Motor neuron (in vitro differentiated cells): ENCODE results near the gene TMEM179. TPM values are rescaled to one million over a fixed set of nuclear protein-coding genes. Genes with fewer than 3 reads are reported as not detected.

ENCODE experiments used
- ATAC-seq, 8 experiments: fragments of 200-7000 bp; cut with Tn5 transposase; replicated peaks in 6 of 8; 2 replicates each; pipeline ENCODE4 v1.8.0; 2021; ENCODE audit warnings: mild to moderate bottlenecking in 8 of 8, moderate library complexity in 8 of 8
- H3K27ac ChIP-seq, 2 donors: fragments of 250-450 bp; sonication (Bioruptor Pico); 2 replicates each; pipeline ENCODE4 v1.9.0; 2021; ENCODE audit warnings: antibody characterized with exemption in 2 of 2, mild to moderate bottlenecking in 2 of 2, moderate library complexity in 1 of 2
- H3K4me1 ChIP-seq, 2 donors: fragments of 250-450 bp; sonication (Bioruptor Pico); replicated peaks in 1 of 2; 2 replicates each; pipeline ENCODE4 v1.6.1; 2021; ENCODE audit warnings: antibody characterized with exemption in 2 of 2, mild to moderate bottlenecking in 2 of 2, moderate library complexity in 1 of 2
- H3K4me3 ChIP-seq, 5 donors: fragments of 250-450 bp; sonication (Bioruptor Pico); 2 replicates each; pipeline ENCODE4 v1.9.0; 2021; ENCODE audit warnings: antibody characterized with exemption in 5 of 5, mild to moderate bottlenecking in 5 of 5, moderate library complexity in 4 of 5
- WGBS, 10 experiments: fragments of 450-650 bp; shearing (Covaris generic); methylation state at CpG; one replicate each; pipeline ENCODE4 v1.0.0; 2022; 5-methylcytosine and 5-hydroxymethylcytosine counted together
- in situ Hi-C, 9 experiments: fragments of 400-800 bp; cut with MboI; loops; one replicate each; pipeline ENCODE4 v1.15.0; 2021; ENCODE audit warnings: low sequenced_read_pairs in 9 of 9, low pct_unique_long_range_greater_than_20kb in 2 of 9; ENCODE audit not compliant: unreplicated experiment in 9 of 9
- total RNA-seq, 8 experiments: library from RNA; unstranded; fragments of 300-600 nt; gene quantifications; 2 replicates each; pipeline versions ENCODE4 v1.2.3 to v1.2.4, GENCODE V29; 2022

Gene TMEM179
- total RNA-seq, 8 experiments from 2014 or later = 0.40 to 18.8 (median 12.8) TPM

GRCh38 chr14:104567957-104568225 lies 36.7 kb downstream of the TMEM179 start:
- Histone ChIP-seq H3K4me1 (peaks cover 43 to 57% of the 10 kb centered on the region in 2 donors), H3K4me3 (no peak overlapping the region), H3K27ac (no peak overlapping the region)
- no peak for ATAC-seq
- in situ Hi-C loops = loop anchor here in 2 of 9 experiments (25.0 kb wide), 1 partner anchor 431 kb away; the partner anchor contains the start of gene KIF26A (in 2 of the 2)
- 100% methylated on average over 1 of the region's 9 CpGs; no CpG with 5 or more reads in 9 of the 10 experiments for WGBS, 10 experiments

DNA sequence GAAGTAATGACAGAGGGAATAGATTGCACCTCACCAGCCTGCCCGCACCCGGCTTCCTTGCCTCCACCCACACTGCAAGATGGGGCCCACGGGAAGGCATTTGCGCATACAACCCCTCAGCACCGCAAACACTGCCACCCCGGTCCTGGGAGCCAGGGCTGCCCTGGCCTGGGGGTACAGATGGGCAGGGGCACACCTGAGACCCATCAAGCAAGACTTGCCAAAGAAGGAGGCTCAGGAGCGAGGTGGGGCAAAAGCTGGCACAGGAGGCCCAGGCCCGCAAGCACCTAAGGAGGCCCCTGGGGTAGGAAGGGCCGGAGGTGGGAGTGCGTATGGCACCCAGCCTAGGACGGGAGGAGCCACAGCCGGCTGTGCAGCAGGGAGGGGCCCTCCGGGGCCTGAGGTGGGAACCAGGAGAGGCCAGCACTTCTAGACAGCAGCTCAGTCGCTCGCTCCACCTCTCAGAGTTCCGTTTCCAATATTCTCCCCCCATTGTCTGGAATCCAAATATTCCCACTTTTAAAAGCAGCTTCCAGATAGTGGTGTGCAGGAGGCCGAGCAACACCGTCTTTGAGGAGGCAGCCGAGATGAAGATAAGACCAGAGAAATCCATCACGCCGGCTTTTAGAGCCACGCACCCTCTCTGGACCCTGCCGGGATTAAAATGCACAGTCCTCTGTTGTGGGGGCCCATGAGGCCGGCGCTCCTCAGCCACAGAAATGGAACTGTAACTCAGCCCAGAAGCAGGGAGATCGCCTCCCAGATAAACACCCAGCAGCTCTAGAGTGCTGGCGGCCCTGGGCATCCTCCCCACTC lies 37.2 kb downstream of the TMEM179 start:
- in situ Hi-C loops = loop anchor here in 2 of 9 experiments (25.0 kb wide), 1 partner anchor 430 kb away; the partner anchor contains the start of gene KIF26A (in 2 of the 2)
- Histone ChIP-seq H3K4me1 (peaks cover 42 to 52% of the 10 kb centered on the region in 2 donors), H3K27ac (no peak overlapping the region), H3K4me3 (no peak overlapping the region)
- no peak for ATAC-seq
- 62 to 80% (median 75%) methylated on average over 1 to 9 of the region's 27 CpGs; no CpG with 5 or more reads in 6 of the 10 experiments for WGBS, 10 experiments

- Histone ChIP-seq H3K4me1 (peaks cover 40 to 52% of the 10 kb centered on the region in 2 donors), H3K4me3 (no peak overlapping the region), H3K27ac (no peak overlapping the region)
- ATAC-seq = no peak
- in situ Hi-C loops = loop anchor here in 2 of 9 experiments (25.0 kb wide), 1 partner anchor 428 kb away; the partner anchor contains the start of gene KIF26A (in 2 of the 2)
- WGBS, 10 experiments = 0 to 100% (median 72%) methylated on average over 1 to 6 of the region's 30 CpGs; no CpG with 5 or more reads in 4 of the 10 experiments
These were observed 39.6 kb downstream of the TMEM179 start for GRCh38 chr14:104564744-104565679.

GRCh38 chr14:104563742-104564615 lies 40.6 kb downstream of the TMEM179 start:
- in situ Hi-C loops = loop anchor here in 2 of 9 experiments (25.0 kb wide), 1 partner anchor 427 kb away; the partner anchor contains the start of gene KIF26A (in 2 of the 2)
- WGBS, 10 experiments = 0 to 32% (median 11%) methylated on average over 1 to 9 of the region's 27 CpGs; no CpG with 5 or more reads in 2 of the 10 experiments
- Histone ChIP-seq H3K4me3 (no peak overlapping the region), H3K27ac (no peak overlapping the region), H3K4me1 (peaks cover 38 to 51% of the 10 kb centered on the region in 2 donors)
- peak; percentile 72 to 94 (median 79) for ATAC-seq

DNA sequence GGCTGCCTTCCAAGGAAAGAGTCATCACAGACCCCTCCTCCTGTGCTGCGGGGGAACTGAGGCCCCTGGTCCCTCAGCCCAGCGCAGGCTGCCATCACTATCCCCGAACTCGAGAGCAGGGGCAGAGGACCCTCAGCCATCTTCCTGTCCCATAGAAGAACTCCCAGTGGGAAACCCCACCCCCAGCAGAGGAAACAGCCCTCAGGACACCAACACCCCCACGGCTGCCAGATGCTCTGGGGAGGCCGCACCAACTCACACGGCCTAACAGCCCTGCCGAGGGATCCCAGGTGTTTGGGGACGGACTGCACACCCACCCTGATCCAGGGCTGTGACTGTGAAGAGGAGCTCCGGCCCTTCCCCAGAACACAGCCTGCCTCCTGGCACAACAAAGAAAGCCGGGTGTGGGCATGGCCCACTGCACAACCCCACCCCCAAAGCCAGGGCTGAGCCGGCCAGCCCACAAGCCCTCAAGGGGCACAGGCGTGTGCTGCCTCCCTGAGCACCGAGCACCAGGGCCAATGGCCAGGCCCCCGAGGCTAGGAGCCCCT lies 41.3 kb downstream of the TMEM179 start:
- Histone ChIP-seq H3K27ac (no peak overlapping the region), H3K4me1 (peaks cover 44 to 57% of the 10 kb centered on the region in 2 donors), H3K4me3 (no peak overlapping the region)
- ATAC-seq = peak in 6 of 8 experiments; percentile 1 to 33 (median 10)
- in situ Hi-C loops = loop anchor here in 2 of 9 experiments (25.0 kb wide), 1 partner anchor 426 kb away; the partner anchor contains the start of gene KIF26A (in 2 of the 2)
- 73 to 89% methylated on average over 3 to 4 of the region's 15 CpGs; no CpG with 5 or more reads in 8 of the 10 experiments for WGBS, 10 experiments

GRCh38 chr14:104562606-104563005 lies 42.0 kb downstream of the TMEM179 start:
- in situ Hi-C loops = loop anchor here in 2 of 9 experiments (25.0 kb wide), 1 partner anchor 425 kb away; the partner anchor contains the start of gene KIF26A (in 2 of the 2)
- 20 to 100% (median 60%) methylated on average over 1 of the region's 5 CpGs; no CpG with 5 or more reads in 7 of the 10 experiments for WGBS, 10 experiments
- no peak overlapping the region for H3K4me3 ChIP-seq
- peaks cover 44 to 57% of the 10 kb centered on the region in 2 donors for H3K4me1 ChIP-seq
- ATAC-seq = no peak
- H3K27ac ChIP-seq = no peak overlapping the region

DNA sequence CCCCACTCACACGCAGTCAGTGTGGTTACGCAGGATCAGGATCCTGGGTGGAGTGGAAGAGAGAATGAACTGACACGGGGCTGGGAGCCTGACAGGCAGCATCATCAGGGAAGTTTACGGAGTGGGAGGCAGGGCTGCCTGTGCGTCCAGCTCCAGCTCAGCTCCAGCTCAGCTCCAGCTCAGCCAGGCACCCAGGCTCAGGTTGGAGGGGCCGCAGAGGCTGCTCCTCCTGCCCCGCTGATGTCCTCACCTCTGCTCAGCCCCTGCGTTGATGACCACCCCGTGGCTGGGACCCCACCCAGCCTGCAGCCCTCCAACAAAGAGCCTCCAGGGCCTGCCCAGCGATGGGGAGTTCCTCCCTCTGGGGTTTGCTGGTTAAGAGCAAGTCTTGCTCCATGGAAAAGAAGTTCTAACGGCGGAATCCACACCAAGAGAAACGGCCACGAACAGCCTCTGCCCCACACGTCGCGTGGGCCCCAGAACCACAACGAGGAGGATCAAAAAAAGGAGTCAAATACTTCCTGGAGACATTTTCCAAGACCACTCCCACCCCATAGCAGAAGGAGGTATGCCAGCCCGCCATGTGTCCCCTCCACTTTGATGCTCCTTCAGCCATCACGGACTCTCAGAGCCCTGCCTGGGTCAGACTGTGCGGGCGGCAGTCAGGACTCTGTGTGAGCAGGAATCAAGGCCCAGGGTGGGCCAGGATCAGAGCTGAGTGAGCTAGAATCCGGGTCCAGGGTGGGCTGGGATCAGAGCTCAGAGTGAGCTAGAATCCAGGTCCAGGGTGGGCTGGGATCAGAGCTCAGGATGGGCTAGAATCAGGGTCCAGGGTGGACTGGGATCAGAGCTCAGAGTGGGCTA lies 42.7 kb downstream of the TMEM179 start:
- Histone ChIP-seq H3K4me1 (peaks cover 44 to 57% of the 10 kb centered on the region in 2 donors), H3K27ac (no peak overlapping the region), H3K4me3 (no peak overlapping the region)
- 0 to 100% (median 80%) methylated on average over 1 to 16 of the region's 23 CpGs; no CpG with 5 or more reads in 3 of the 10 experiments for WGBS, 10 experiments
- ATAC-seq = peak in 5 of 8 experiments; percentile 43 to 59 (median 52)
- in situ Hi-C loops = loop anchor here in 2 of 9 experiments (25.0 kb wide), 1 partner anchor 425 kb away; the partner anchor contains the start of gene KIF26A (in 2 of the 2)

GRCh38 chr14:104561124-104561557 lies 43.4 kb downstream of the TMEM179 start:
- peak in 5 of 8 experiments; percentile 42 to 61 (median 43) for ATAC-seq
- H3K4me1 ChIP-seq = peaks cover 44 to 55% of the 10 kb centered on the region in 2 donors
- in situ Hi-C loops = loop anchor here in 2 of 9 experiments (25.0 kb wide), 1 partner anchor 424 kb away; the partner anchor contains the start of gene KIF26A (in 2 of the 2)
- 0 to 72% (median 40%) methylated on average over 1 to 5 of the region's 17 CpGs; no CpG with 5 or more reads in 6 of the 10 experiments for WGBS, 10 experiments
- no peak overlapping the region for H3K4me3 ChIP-seq
- peak overlapping the region; percentile 39 to 40 for H3K27ac ChIP-seq

DNA sequence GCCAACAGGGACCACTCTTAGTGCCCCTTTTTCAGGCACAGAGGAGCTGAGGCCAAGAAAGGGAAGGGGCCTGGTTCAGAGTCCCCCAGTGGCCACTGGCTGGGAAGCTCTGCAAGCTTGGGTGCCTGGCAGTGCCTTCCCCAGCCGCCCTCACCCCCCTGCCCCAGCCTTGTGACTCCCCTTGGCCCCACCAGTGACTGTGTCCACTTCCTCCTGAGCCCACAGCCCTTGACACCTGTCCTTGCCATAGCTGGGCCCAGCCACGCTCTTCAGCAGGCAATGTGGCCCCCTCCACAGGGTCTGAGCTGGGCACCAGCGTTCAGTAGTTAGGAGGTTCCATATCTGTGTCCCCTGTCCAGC lies 44.0 kb downstream of the TMEM179 start:
- no CpG with 5 or more reads among the region's 3 CpGs for WGBS, 10 experiments
- H3K4me3 ChIP-seq = no peak overlapping the region
- no peak for ATAC-seq
- peaks cover 44 to 58% of the 10 kb centered on the region in 2 donors for H3K4me1 ChIP-seq
- in situ Hi-C loops = loop anchor here in 2 of 9 experiments (25.0 kb wide), 1 partner anchor 423 kb away; the partner anchor contains the start of gene KIF26A (in 2 of the 2)
- no peak overlapping the region for H3K27ac ChIP-seq

- in situ Hi-C loops = loop anchor here in 2 of 9 experiments (25.0 kb wide), 1 partner anchor 423 kb away; the partner anchor contains the start of gene KIF26A (in 2 of the 2)
- Histone ChIP-seq H3K4me3 (no peak overlapping the region), H3K27ac (no peak overlapping the region), H3K4me1 (peaks cover 44 to 64% of the 10 kb centered on the region in 2 donors)
- 39 to 88% (median 64%) methylated on average over 2 to 13 of the region's 21 CpGs; no CpG with 5 or more reads in 6 of the 10 experiments for WGBS, 10 experiments
- ATAC-seq = no peak
These were observed 44.6 kb downstream of the TMEM179 start for GRCh38 chr14:104559804-104560585.
